Measurements from ENCODE around the gene NENF.

- TF ChIP-seq, protein P1, sequence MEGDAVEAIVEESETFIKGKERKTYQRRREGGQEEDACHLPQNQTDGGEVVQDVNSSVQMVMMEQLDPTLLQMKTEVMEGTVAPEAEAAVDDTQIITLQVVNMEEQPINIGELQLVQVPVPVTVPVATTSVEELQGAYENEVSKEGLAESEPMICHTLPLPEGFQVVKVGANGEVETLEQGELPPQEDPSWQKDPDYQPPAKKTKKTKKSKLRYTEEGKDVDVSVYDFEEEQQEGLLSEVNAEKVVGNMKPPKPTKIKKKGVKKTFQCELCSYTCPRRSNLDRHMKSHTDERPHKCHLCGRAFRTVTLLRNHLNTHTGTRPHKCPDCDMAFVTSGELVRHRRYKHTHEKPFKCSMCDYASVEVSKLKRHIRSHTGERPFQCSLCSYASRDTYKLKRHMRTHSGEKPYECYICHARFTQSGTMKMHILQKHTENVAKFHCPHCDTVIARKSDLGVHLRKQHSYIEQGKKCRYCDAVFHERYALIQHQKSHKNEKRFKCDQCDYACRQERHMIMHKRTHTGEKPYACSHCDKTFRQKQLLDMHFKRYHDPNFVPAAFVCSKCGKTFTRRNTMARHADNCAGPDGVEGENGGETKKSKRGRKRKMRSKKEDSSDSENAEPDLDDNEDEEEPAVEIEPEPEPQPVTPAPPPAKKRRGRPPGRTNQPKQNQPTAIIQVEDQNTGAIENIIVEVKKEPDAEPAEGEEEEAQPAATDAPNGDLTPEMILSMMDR (conservative IDR thresholded peaks at IDR 0.05): no peak
- no peak for TF ChIP-seq EZH2 (IDR thresholded peaks at IDR 0.05; ENCODE audit: low read depth)
Measured at GRCh38 chr1:212432661-212433576, at the start of gene NENF.
